NCI-H1092 treated with DMSO at 0.1 percent for 48 hours (cell line): ENCODE measurements around the gene GET4.

Experiments
- DNase-seq: peaks from one replicate; lab custom pipeline; 2025; lab: John Stamatoyannopoulos, UW

GET4 gene

DNA sequence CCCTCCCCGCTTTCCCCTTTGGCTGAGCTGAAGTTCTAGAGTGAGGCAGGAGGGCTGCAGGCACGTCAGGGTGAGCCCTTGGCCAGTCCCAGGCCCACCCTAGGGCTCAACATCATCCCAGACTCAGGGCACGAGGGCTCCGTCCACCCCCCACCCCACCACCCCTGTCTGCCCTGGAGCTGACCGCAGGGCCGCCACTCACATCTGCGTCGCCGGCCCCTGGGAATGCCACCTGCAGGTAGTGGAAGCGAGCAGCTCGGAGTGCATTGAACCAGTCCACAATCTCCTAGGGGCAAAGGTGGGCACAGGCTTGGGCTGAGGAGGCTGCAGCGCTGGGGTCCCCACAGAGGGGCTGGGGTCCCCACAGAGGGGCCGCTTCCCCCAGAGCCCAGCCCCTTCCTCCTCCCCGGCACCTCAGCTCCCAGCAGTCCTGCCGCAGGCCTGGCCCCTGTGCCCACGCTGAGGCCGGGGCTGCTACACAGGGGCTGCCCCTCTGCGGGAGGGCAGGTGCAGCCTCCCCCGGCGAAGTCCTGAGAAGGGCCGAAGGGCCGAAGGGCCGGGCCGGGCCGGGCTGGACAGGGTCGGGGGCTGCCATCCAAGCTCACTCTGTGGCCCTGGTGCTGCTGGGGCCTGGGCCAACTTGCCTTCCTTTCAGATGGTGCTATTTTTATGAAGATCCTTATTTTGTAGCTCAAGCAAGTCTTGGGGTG lies 24.1 kb downstream of the GET4 start:
- DNase-seq, result no peak

GRCh38 chr7:901041-901387 lies 24.7 kb downstream of the GET4 start:
- no peak for DNase-seq

GRCh38 chr7:901388-902154 lies 25.2 kb downstream of the GET4 start:
- DNase-seq, result no peak

DNA sequence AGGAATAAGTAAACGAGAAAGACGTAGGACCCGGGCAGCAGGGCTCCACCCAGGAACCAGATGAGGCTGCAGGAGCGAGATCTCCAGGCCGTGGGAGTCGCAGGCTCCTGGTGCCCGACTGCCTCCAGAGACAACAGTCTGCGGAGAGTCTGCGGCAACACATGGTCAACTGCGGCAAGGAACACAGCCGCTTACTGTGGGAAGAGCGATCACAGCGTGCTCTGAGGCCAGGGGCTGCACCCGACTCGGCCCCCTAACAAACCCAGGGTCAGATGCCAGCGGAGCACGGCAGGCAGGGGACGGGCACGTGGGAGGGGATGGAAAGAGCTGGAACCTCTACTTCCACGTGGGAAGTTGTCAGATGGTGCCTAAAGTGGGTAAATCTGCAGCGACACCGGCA lies 26.6 kb downstream of the GET4 start:
- no peak for DNase-seq

- no peak for DNase-seq
Measured at GRCh38 chr7:903921-904755, 27.8 kb downstream of the GET4 start.

- DNase-seq, result no peak
Measured at GRCh38 chr7:904847-905246, 28.5 kb downstream of the GET4 start.

GRCh38 chr7:906776-907157 lies 30.4 kb downstream of the GET4 start:
- DNase-seq, result no peak

GRCh38 chr7:907158-907980 lies 31.0 kb downstream of the GET4 start:
- no peak for DNase-seq

DNA sequence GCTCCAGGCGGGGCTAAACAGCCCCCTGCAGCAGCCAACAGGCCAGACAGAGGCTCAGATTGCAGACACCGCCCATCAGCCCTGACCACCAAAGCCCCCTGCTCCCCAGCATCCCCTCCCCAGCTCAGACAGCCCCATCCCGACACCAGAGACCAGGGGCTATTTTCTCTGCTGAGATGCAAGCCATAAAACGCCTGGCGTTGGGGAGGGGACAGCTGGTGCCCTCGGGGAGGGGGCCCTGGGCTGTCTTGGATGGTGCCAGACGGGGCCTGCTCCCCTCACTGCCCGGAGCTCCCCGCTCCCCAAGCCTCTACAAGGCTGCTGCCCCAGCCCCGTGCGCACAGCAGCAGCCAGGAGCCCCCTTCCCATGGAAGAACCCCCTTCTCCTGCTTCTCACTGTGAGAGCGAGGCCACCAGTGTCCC lies 31.8 kb downstream of the GET4 start:
- DNase-seq, result no peak

DNA sequence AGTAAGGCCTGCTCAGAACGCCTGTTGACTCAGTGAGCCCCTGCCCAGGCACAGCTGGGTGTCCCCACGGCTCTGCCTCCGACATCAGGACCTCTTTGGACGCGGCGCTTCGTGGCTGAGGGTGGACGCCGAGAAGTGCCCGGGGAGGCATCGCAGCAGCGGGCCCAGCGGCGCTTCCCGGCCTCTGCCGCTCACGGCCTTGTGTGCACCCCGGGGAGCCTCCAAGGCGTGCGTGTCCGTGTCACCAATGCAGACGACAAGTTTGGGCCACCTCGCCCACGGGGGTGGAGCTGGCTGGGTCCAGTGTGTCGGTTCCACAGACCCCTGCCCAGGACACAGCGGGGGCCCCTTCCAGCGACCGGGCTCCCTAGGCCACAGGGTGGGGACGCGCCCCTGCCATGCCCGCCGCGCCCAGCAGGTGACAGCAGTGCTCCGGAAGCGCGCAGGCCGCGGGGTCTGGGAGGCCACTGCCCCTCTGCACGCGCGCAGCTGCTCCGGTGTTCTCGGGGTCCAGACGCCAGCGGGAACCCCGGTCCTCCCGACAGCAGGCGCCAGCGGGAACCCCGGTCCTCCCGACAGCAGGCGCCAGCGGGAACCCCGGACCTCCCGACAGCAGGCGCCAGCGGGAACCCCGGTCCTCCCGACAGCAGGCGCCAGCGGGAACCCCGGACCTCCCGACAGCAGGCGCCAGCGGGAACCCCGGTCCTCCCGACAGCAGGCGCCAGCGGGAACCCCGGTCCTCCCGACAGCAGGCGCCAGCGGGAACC lies 32.4 kb downstream of the GET4 start:
- DNase-seq, result peak; percentile 51

DNA sequence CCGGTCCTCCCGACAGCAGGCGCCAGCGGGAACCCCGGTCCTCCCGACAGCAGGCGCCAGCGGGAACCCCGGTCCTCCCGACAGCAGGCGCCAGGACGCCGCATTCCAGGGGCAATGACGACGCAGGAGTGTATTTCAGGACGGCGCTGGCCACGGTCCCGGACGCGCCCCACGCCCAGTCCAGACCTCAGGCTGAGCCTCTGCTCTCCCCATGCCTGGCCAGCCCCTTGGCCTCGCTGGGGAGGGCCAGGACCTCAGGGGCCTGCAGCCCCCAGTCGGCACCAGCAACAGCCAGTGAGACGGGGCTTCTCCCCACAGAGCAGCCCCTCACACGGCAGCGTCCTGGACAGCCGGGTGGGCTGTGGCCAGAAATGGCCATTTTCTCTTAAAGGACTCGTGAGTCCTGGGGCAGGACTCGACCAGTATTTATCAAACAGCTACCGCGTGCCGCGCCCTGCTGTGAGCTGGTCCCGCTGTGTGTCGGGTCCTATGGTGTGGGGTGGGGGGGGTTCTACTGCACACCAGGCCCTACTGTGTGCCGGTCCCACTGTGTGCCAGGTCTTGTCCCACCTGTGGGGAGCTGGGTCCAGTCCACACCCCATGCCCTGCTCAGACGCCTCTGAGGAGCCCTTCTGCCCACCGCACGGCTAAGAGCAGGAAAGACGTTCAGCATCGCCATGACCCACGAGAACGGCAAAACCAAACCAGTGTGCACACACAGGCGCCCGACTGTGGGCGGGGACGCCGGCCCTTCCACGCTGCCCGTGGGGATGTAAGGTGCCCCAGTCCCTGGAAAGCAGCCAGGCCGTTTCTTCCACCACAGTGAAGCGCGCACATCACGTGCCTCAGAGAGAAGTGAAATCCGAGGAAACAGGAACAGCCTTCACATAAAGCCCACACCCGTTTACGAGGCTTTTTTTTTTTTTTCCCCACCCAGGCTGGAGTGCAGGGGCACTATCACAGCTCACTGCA lies 33.3 kb downstream of the GET4 start:
- DNase-seq, result no peak

DNA sequence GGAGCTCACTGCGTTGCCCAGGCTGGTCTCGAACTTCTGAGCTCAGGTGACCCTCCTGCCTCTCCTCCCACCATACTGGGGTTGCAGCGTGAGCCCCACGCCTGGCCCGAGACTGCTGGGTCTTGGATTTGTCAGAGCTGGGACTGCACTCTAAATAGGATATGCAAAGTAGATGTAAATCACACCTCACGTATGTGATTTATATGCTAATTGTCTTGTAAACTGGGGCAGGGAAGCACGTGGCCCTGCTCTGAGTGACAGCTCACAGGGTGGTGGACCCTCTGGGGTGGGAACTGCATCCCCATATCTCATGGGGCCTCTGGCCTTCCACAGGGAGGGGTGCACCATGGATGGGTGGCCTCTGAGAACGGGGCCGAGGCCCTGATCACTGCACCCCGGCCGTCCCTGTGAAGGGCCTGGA lies 34.1 kb downstream of the GET4 start:
- DNase-seq, result no peak

DNA sequence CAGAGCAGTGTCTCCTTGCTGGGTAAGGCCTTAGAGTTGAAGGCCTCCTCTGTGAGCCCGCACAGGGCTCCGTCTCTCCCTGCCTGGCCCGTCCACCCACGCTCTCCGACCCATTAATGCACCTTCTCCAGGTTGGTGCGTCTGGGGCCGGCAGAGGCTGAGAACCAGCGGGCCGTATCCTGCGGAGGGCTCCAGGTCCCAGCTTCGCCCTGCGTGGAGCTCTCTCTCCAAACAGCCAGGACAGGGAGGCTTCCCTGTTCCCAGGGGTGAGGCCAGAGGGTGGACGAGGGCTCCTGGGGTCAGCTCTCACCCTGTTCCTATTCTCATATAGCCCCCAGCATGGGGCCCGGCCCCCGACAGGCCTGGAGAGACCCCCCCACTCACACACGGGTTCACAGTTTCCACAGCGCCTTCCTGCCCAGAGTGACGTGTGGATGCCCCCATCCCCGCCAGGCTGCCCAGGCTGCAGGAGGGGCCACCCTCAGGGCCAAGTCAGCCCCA lies 34.6 kb downstream of the GET4 start:
- DNase-seq, result no peak

GRCh38 chr7:911791-912480 lies 35.6 kb downstream of the GET4 start:
- no peak for DNase-seq

GRCh38 chr7:913736-914520 lies 37.6 kb downstream of the GET4 start:
- DNase-seq, result no peak

DNA sequence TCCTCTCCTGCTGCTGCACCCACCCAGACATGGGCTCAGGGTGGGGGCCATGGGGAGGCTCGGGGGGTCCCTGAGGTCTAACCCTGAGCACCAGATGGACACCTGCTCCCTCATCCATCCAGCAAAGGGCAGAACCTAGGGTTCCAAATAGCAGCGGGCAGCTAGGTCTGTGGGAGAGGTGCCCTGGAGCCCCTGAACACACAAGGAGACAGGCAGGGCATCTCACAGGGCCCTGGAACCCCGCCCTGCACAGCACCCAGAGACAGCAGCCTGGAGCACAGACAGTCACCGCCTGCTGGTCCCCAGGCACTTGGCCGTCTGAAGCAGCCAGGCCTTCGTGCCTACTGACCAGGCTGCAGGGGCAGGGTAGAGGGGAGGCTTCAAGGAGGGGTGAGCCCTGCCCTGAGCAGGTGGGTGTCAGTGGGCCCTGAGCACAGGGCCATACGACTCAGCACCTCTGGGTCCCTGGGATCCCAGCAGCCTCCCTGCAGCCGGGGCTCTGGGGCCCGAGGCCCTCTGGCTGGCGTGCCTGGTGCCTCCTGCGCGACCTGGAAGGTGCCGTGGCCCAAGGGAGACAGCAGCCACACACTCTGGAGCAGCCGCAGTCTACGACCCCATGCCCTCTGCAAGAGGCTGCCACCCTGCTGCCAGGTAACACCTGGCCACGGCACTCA lies 38.3 kb downstream of the GET4 start:
- no peak for DNase-seq

DNA sequence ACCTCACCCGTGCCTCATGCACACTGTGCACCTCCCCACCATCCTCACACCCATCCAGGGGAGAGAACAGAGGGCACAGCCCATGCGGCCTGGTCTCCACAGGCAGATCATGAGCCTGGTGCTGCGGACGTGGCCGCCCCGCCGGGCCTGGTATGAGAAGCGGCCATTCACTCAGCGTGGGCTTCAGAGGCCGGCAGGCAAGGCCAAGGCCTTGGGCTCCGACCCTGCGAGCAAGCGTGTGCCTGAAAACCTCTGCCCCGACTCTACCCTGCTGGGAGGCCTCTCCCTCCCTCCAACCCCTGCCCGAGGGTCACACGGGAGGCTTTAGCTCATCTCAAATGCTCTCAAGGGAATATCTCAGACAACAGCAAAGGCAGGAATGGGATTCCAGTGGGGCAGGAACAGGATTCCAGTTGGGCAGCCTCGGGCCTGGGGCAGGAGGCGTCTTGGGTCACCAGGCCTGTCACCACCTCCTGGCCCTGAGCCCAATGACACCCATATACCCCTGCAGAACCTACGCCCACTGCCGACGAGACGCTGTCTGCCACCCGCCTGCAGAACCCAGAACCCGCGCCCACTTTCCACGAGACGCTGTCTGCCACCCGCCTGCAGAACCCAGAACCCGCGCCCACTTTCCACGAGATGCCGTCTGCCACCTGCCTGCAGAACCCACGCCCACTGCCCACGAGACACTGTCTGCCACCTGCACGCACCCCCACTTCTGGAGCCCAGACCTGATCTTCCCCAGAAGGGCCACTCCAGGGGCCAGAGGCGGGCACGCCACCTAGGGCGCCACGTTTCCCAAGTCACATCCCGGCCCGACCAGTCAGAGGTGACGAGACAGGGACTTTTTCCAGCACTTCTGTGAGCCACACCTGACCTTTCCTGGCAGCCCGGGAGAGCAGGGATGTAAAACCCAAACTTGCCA lies 39.2 kb downstream of the GET4 start:
- DNase-seq, result no peak
